HG03571 (cell line): ENCODE measurements around the gene ZNF407.

Source experiments
- ATAC-seq: cut with Tn5 transposase; IDR thresholded peaks from one replicate; pipeline ENCODE4 v1.9.1; 2021; ENCODE audit not compliant: unreplicated experiment

ZNF407 gene

DNA sequence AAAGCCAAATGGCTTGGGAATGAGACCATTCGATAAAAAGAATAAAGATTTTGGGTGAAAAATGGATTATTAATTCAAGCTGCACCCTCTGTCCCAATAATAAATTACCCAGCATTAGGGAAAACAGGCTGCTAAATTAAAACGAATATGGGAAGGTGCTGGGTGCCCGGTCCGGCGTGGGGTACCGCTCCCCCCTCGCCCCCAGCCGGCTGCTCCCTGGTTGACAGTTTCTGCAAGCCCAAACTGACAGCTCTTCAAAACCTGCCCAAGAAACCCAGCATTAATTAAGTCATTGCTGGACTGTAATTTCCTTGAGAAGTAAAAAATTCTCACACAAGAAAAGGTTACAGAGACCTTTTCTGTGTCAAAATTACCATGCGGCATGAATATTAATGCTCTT is 512.6 kb downstream of the ZNF407 start:
- ATAC-seq: no peak

GRCh38 chr18:75110846-75111415 is 513.3 kb downstream of the ZNF407 start:
- no peak for ATAC-seq

GRCh38 chr18:75111760-75112159 is 514.1 kb downstream of the ZNF407 start:
- no peak for ATAC-seq

DNA sequence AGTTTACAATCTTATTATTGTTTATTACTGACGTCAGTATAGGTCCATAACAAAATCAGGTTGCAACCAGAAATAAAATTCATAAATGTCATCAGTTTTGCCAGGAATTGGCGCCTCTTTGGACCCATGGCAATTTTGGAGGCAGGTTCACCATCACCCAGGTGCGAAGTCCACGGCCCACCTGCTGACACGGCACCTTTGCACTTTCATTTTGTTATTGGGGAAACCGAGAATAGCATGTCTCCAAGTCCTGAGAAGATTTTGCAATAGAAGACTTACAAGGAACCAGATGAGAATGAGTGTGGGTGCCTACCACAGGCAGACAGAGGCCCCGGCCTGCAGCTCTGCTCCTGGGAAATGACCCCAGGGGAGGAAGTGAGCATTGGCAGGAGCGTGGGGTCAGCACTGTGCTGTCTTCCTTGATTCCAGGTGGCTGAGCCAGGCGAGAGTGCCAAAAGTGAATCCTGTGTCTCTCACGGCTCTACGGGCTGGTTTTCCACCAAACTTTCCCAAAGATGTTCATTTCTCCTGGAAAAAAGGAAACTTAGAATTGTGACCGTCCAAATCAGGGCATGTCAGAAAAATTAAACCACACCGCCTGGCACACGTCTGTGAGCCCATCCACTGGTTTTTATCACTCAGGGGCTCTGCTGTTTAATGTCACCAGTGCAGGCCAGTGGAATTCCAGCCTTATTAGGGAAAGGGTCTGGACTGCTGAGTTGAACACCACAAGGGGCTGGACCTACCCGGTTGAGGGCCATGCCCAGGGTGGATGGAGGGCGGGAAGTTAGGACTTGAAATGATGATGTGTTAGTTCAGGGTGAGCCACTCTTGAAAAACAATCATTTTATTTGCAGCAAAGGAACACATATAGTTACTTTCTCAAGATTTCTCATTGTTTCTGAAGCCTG is 514.8 kb downstream of the ZNF407 start:
- no peak for ATAC-seq

DNA sequence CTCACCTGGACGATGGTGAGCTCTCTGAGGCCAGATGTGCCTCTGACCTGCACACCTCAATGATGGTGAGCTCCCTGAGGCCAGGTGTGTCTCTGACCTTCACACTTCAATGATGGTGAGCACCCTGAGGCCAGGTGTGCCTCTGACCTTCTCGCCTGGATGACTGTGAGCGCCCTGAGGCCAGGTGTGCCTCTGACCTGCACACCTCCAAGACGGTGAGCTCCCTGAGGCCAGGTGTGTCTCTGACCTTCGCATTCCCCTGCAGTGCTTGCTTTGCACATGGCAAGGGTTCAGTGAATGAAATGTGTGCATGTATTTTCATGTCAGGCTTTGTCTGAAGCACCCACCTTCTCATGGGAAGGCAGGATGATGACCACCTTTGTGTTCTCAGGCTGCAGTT is 515.8 kb downstream of the ZNF407 start:
- ATAC-seq: no peak

- ATAC-seq: no peak
These were observed 516.6 kb downstream of the ZNF407 start for GRCh38 chr18:75114231-75114764.
